Keratinocyte (primary cell): ENCODE measurements around the gene CFAP61.

Experiments
- CTCF ChIP-seq, 3 experiments: IDR thresholded peaks in 1 of 3; conservative IDR thresholded peaks in 1 of 3; optimal IDR thresholded peaks in 1 of 3; 2 replicates in 2 of 3; 3 replicates in 1 of 3; pipeline versions ENCODE3 to v1.5.1; 2011; ENCODE audit warnings: low read length in 3 of 3, mild to moderate bottlenecking in 3 of 3, moderate library complexity in 2 of 3, control low read depth in 1 of 3, inconsistent platforms in 1 of 3; ENCODE audit not compliant: insufficient read depth in 2 of 3; ENCODE audit errors: extremely low read depth in 1 of 3
- EZH2 ChIP-seq: IDR thresholded peaks from one replicate; pipeline ENCODE4 v1.6.1; 2012; ENCODE audit warnings: inconsistent platforms, mild to moderate bottlenecking, low read length, moderate library complexity

GRCh38 chr20:20224806-20225205 lies 172.5 kb downstream of the CFAP61 start:
- no peak for TF ChIP-seq EZH2
- TF ChIP-seq CTCF (optimal IDR thresholded peaks at IDR 0.05 in 1 of 3, IDR thresholded peaks at IDR 0.05 in 1 of 3, conservative IDR thresholded peaks at IDR 0.05 in 1 of 3; ENCODE audit: extremely low read depth in 1 of 3, insufficient read depth in 2 of 3, low read length in 3 of 3) = no peak
